Measurements from ENCODE around the gene ZNF57.
"Not testable (repeated sequence)": the region's sequence is repeated elsewhere in the genome, so short reads cannot be mapped to it uniquely, and the experiment has no call there.

The ZNF57 gene

GRCh38 chr19:2887391-2887914 lies 13.3 kb upstream of the ZNF57 start:
- H3K27ac ChIP-seq: no peak overlapping the region
- H3K36me3 ChIP-seq: no peaks in the 10 kb centered on the region
- H3K4me3 ChIP-seq (ENCODE audit: low read depth in 1 of 2, low read length in 1 of 2): no peak overlapping the region
- peaks cover 0 to 5% of the 10 kb centered on the region in 2 experiments for H3K4me1 ChIP-seq (ENCODE audit: control insufficient read depth in 1 of 2, insufficient read depth in 1 of 2, low read depth in 1 of 2, low read length in 1 of 2)
- TF ChIP-seq CTCF (IDR thresholded peaks at IDR 0.05): peak; percentile 16
- H3K9me3 ChIP-seq: no peaks in the 10 kb centered on the region
- H3K27me3 ChIP-seq: no peaks in the 10 kb centered on the region

GRCh38 chr19:2888731-2889224 lies 11.9 kb upstream of the ZNF57 start:
- no peaks in the 10 kb centered on the region for H3K36me3 ChIP-seq
- H3K4me3 ChIP-seq (ENCODE audit: low read depth in 1 of 2, low read length in 1 of 2): peak overlapping the region in 1 of 2 experiments; percentile 29
- no peak for TF ChIP-seq CTCF (IDR thresholded peaks at IDR 0.05)
- no peaks in the 10 kb centered on the region for H3K27me3 ChIP-seq
- H3K9me3 ChIP-seq: no peaks in the 10 kb centered on the region
- peaks cover 0 to 5% of the 10 kb centered on the region in 2 experiments for H3K4me1 ChIP-seq (ENCODE audit: control insufficient read depth in 1 of 2, insufficient read depth in 1 of 2, low read depth in 1 of 2, low read length in 1 of 2)
- no peak overlapping the region for H3K27ac ChIP-seq

- H3K27ac ChIP-seq; H3K9me3 ChIP-seq; H3K27me3 ChIP-seq; H3K36me3 ChIP-seq; H3K4me3 ChIP-seq (ENCODE audit: low read depth in 1 of 2, low read length in 1 of 2); H3K4me1 ChIP-seq (ENCODE audit: control insufficient read depth in 1 of 2, insufficient read depth in 1 of 2, low read depth in 1 of 2, low read length in 1 of 2): not testable (repeated sequence)
Observed at GRCh38 chr19:2890531-2890930, 10.2 kb upstream of the ZNF57 start.

GRCh38 chr19:2896694-2897093 lies 4.0 kb upstream of the ZNF57 start:
- no peak overlapping the region for H3K27ac ChIP-seq
- H3K4me3 ChIP-seq (ENCODE audit: low read depth in 1 of 2, low read length in 1 of 2): no peak overlapping the region
- H3K36me3 ChIP-seq: no peaks in the 10 kb centered on the region
- H3K4me1 ChIP-seq (ENCODE audit: control insufficient read depth in 1 of 2, insufficient read depth in 1 of 2, low read depth in 1 of 2, low read length in 1 of 2): peaks cover 9 to 15% of the 10 kb centered on the region in 2 experiments
- peaks cover 7% of the 10 kb centered on the region for H3K9me3 ChIP-seq
- no peak for TF ChIP-seq CTCF (IDR thresholded peaks at IDR 0.05)
- H3K27me3 ChIP-seq: no peaks in the 10 kb centered on the region

- H3K27me3 ChIP-seq: no peaks in the 10 kb centered on the region
- H3K4me1 ChIP-seq (ENCODE audit: control insufficient read depth in 1 of 2, insufficient read depth in 1 of 2, low read depth in 1 of 2, low read length in 1 of 2): peaks cover 9 to 15% of the 10 kb centered on the region in 2 experiments
- H3K27ac ChIP-seq: no peak overlapping the region
- TF ChIP-seq CTCF (IDR thresholded peaks at IDR 0.05): no peak
- H3K4me3 ChIP-seq (ENCODE audit: low read depth in 1 of 2, low read length in 1 of 2): no peak overlapping the region
- peaks cover 3% of the 10 kb centered on the region for H3K9me3 ChIP-seq
- H3K36me3 ChIP-seq: no peaks in the 10 kb centered on the region
Observed at GRCh38 chr19:2902590-2903218, 2.0 kb downstream of the ZNF57 start.

- not testable (repeated sequence) for H3K4me3 ChIP-seq (ENCODE audit: low read depth in 1 of 2, low read length in 1 of 2); H3K9me3 ChIP-seq; H3K27me3 ChIP-seq; H3K27ac ChIP-seq; H3K36me3 ChIP-seq
- H3K4me1 ChIP-seq (ENCODE audit: control insufficient read depth in 1 of 2, insufficient read depth in 1 of 2, low read depth in 1 of 2, low read length in 1 of 2): peaks cover 9 to 15% of the 10 kb centered on the region in 2 experiments
Observed at GRCh38 chr19:2903326-2903725, 2.6 kb downstream of the ZNF57 start.
